ENCODE measurements around the gene DUSP2. TPM values are rescaled to one million over a fixed set of nuclear protein-coding genes. Genes with fewer than 3 reads are reported as not detected.

Gene DUSP2
- total RNA-seq, 1 donor: 3.3 TPM

- Histone ChIP-seq H3K9me3 (ENCODE audit: low read depth, low read length) (peaks cover 2% of the 10 kb centered on the region), H4K20me1 (ENCODE audit: insufficient read depth, low read length) (no peaks in the 10 kb centered on the region), H3K4me3 (ENCODE audit: insufficient read depth, low read length) (no peak overlapping the region), H3K27ac (ENCODE audit: low read depth, low read length) (peak overlapping the region; percentile 74), H3K27me3 (ENCODE audit: insufficient read depth, low read length) (no peaks in the 10 kb centered on the region), H3K36me3 (ENCODE audit: insufficient read depth, low read length) (no peaks in the 10 kb centered on the region), H3K4me1 (ENCODE audit: insufficient read depth, low read length) (peaks cover 31% of the 10 kb centered on the region), H2AFZ (ENCODE audit: low read length) (no peak overlapping the region), H3K79me2 (ENCODE audit: insufficient read depth, low read length) (no peaks in the 10 kb centered on the region), H3K4me2 (ENCODE audit: insufficient read depth, low read length) (no peak overlapping the region)
- no peak for DNase-seq (ENCODE audit: insufficient read length, low spot score, missing footprints)
- TF ChIP-seq CTCF (IDR thresholded peaks at IDR 0.05; ENCODE audit: extremely low read depth, low read depth, low read length): no peak
Observed at GRCh38 chr2:96169868-96170507, 24.7 kb upstream of the DUSP2 start.

- no peaks in the 10 kb centered on the region for H3K27me3 ChIP-seq (ENCODE audit: insufficient read depth, low read length)
- H3K79me2 ChIP-seq (ENCODE audit: insufficient read depth, low read length): no peaks in the 10 kb centered on the region
- H3K27ac ChIP-seq (ENCODE audit: low read depth, low read length): no peak overlapping the region
- H4K20me1 ChIP-seq (ENCODE audit: insufficient read depth, low read length): no peaks in the 10 kb centered on the region
- H3K4me1 ChIP-seq (ENCODE audit: insufficient read depth, low read length): peaks cover 24% of the 10 kb centered on the region
- TF ChIP-seq CTCF (IDR thresholded peaks at IDR 0.05; ENCODE audit: extremely low read depth, low read depth, low read length): no peak
- H3K36me3 ChIP-seq (ENCODE audit: insufficient read depth, low read length): no peaks in the 10 kb centered on the region
- H3K9me3 ChIP-seq (ENCODE audit: low read depth, low read length): peaks cover 2% of the 10 kb centered on the region
- no peak overlapping the region for H3K4me2 ChIP-seq (ENCODE audit: insufficient read depth, low read length)
- no peak overlapping the region for H2AFZ ChIP-seq (ENCODE audit: low read length)
- DNase-seq (ENCODE audit: insufficient read length, low spot score, missing footprints): peak; percentile 43
- H3K4me3 ChIP-seq (ENCODE audit: insufficient read depth, low read length): no peak overlapping the region
Observed at GRCh38 chr2:96167407-96168013, 22.3 kb upstream of the DUSP2 start.

GRCh38 chr2:96164459-96165184 is 19.4 kb upstream of the DUSP2 start:
- Histone ChIP-seq H3K36me3 (ENCODE audit: insufficient read depth, low read length) (no peaks in the 10 kb centered on the region), H3K9me3 (ENCODE audit: low read depth, low read length) (no peaks in the 10 kb centered on the region), H4K20me1 (ENCODE audit: insufficient read depth, low read length) (no peaks in the 10 kb centered on the region), H3K79me2 (ENCODE audit: insufficient read depth, low read length) (no peaks in the 10 kb centered on the region), H3K4me1 (ENCODE audit: insufficient read depth, low read length) (peaks cover 24% of the 10 kb centered on the region), H2AFZ (ENCODE audit: low read length) (peak overlapping the region; percentile 55), H3K27ac (ENCODE audit: low read depth, low read length) (no peak overlapping the region), H3K4me2 (ENCODE audit: insufficient read depth, low read length) (no peak overlapping the region), H3K4me3 (ENCODE audit: insufficient read depth, low read length) (no peak overlapping the region), H3K27me3 (ENCODE audit: insufficient read depth, low read length) (no peaks in the 10 kb centered on the region)
- no peak for TF ChIP-seq CTCF (IDR thresholded peaks at IDR 0.05; ENCODE audit: extremely low read depth, low read depth, low read length)
- DNase-seq (ENCODE audit: insufficient read length, low spot score, missing footprints): peak; percentile 83

Measured in osteoblast (primary cell).